Stimulated activated CD4-positive, alpha-beta T cell treated with anti-CD3 and anti-CD28 coated beads, Interleukin-15, amount 100 ng/mL, for 24 hours (primary cell): ENCODE data around the gene THEM4.
A peak's percentile ranks its signal among the peaks of the same experiment; 100 is the strongest.
"Not testable (repeated sequence)": the region's sequence is repeated elsewhere in the genome, so short reads cannot be mapped to it uniquely, and the experiment has no call there.

Experiments
- DNase-seq: peaks from one replicate; pipeline ENCODE4 v3.0.0-alpha.2; 2020

THEM4 gene

DNA sequence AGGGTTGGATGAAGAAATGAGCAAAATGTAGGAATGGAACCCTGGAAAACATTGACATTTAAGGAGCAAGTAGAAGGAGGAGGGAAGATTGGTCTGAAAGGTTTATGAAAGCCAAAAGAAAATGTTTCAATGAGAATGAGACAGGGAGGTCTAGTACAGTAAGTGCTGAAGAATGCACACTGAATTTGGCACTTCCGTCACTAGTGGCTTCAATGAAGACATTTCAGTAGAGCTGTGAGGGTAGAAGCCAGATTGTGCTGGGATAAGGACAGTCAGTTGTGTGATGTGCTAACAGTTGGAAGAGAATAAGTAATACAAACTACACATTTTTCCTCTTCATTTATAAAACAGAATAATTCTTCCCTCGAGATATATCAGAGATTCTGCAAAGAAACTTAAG lies 17.1 kb downstream of the THEM4 start:
- DNase-seq: no peak

DNA sequence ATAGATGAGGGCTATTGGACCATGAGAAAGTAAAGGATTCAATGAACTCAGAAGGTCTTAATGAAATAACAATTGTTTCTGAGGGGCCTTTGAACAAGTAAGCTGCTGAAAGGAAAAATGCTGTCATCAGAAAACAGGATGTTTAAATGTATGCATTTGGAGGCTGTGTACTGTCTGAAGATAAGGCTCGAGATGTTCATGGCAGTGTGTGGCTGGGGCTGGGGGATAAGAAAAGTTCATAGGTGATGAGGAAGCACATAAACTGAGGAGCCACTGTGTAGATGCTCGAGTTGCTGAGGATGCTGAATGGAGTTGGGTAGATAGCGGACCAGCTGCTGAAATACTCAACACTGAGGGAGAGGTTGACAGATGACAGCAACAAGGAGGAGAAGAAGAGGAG lies 17.8 kb downstream of the THEM4 start:
- DNase-seq: no peak

DNA sequence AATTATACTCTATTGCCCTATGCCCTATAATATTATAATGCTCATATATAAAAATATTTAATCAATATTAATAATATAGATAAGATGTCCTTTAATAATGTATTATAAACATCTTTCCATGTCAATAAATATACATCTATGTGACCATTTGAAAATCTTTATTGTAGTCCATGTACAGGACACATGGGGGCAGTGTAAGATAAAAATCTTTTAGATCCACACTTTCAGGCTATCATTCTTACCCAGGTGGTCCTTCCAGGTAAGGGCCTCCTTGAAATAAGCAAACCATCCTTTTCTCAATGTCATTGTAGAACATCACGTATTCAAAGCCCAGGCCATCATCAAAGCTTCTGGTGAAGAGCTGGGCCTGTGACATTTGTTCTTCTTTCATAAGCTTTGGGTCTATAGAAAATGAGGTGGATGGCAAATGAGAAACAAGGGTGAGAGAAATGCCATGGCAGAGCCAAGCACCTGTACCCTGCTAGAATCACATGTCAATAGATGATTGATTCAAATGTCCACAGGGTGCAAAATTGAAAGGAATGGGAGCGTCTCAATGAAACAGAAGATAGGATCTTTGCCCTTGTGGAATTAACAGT lies 20.2 kb downstream of the THEM4 start:
- DNase-seq: no peak

DNA sequence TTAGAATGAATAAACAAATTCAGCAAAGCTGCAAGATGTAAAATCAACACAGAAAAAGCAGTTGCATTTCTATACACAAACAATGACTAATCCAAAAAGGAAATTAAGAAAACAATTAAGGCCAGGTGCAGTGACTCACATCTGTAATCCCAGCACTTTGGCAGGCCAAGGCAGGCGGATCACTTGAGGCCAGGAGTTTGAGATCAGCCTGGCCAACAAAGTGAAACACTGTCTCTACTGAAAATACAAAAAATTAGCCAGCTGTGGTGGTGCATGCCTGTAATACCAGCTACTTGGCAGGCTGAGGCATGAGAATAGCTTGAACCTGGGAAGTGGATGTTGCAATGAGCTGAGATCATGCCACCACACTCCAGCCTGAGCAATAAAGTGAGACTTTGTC lies 22.3 kb downstream of the THEM4 start:
- DNase-seq: no peak

DNA sequence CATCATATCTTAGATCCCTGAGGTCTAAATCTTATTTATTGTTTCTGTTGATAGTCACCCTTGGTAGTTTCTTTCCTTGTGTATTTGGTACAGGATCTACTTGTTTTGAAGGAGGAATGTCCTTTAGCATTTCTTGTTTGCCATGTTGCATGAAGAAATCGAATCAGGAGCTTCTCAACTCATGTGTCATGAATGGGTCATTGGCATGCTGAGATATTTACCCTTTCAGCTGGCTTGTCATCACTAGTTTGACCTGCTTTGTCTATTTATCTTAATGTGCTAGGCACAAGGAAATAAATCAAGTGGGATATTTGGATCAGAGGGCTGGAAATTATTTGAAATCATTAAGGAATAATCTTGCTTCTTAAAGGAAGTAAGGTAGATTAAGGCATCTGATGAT lies 23.8 kb downstream of the THEM4 start:
- no peak for DNase-seq

DNA sequence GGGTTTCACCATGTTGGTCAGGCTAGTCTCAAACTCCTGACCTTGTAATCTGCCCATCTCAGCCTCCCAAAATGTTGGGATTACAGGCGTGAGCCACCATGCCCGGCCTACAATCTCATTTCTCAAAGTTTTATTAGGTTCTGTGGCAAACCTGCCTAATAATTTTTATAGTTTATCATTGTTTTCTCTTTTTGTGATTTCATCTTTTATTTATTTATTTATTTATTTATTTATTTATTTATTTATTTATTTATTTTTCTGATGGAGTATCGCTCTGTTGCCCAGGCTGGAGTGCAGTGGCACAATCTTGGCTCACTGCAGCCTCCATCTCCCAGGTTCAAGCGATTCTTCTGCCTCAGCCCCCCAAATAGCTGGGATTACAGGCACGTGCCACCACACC lies 24.4 kb downstream of the THEM4 start:
- DNase-seq: not testable (repeated sequence)

DNA sequence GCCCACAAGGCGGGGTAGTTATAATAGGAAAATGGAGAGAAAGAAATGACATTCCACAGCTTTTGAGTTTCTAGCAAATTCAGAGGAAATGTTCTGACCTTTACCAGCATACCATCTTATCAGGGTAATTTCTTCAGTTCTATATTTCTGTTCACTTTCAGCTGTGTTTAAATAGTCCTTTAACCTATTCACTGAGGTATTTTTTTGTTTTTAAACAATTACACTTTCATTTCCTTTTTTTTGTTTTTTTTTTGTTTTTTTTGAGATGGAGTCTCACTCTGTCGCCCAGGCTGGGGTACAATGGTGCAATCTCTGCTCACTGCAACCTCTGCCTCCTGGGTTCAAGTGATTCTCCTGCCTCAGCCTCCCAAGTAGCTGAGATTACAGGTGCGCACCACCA lies 24.9 kb downstream of the THEM4 start:
- not testable (repeated sequence) for DNase-seq

DNA sequence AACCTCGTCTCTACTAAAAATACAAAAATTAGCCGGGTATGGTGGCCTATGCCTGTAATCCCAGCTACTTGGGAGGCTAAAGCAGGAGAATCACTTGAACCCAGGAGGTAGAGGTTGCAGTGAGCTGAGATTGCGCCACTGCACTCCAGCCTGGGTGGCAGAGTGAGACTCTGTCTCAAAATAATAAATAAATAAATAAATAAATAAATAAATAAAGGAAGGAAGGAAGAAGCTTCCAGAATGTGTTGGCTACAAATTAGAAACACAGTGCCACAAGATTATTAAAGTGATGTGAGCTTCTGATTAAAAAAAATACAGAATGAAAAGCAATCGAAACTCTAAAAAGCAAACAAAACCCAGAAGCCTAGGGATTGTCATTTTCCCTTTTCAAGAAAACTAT lies 25.4 kb downstream of the THEM4 start:
- DNase-seq: not testable (repeated sequence)

DNA sequence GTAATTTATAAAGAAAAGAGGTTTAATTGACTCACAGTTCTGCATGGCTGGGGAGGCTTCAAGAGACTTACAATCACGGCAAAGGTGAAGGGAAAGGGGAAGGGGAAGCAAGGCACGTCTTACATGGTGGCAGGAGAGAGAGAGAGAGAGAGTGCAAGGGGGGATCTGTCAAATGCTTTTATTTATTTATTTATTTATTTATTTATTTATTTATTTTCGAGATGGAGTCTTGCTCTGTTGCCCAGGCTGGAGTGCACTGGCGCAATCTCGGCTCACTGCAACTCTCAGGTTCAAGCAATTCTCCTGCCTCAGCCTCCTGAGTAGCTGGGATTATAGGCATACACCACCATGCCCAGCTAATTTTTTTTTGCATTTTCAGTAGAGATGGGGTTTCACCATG lies 26.4 kb downstream of the THEM4 start:
- not testable (repeated sequence) for DNase-seq

DNA sequence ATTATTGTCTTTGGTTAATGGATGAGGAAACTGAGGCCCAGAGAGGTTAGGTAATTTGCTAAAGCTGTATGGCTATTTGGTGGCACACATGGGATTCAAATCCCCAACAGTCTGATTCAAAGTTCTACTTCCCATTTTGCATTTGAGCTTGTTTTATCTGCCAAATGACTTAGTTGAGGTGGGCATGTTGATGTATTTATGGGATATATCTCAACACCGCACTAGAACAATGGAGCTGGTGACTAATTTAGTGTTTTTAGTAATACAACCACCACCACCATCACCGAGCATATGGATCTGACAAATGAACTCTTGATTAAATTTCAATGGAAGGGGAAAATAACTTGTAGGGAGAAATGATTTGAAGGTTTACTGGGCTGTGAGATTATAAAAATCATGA lies 26.8 kb downstream of the THEM4 start:
- DNase-seq: no peak

DNA sequence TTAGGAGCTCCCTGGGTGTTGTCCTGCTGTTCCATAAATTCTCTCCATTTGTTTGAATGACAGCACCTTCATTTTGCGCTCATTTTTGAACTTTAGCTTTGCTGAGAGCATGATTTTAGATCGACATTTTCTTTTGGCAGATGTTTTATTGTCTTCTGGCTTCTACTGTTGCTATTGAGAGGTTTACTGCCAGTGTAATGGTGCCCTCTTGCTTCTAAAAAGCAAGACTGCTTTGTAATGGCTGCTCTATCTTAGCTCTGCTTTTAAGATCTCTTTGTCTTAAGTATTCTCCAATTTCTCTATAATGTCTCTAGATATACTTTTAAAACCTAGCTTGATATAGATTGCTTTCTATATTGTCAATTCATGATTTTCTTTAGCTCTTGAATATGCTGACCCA lies 27.8 kb downstream of the THEM4 start:
- DNase-seq: no peak

DNA sequence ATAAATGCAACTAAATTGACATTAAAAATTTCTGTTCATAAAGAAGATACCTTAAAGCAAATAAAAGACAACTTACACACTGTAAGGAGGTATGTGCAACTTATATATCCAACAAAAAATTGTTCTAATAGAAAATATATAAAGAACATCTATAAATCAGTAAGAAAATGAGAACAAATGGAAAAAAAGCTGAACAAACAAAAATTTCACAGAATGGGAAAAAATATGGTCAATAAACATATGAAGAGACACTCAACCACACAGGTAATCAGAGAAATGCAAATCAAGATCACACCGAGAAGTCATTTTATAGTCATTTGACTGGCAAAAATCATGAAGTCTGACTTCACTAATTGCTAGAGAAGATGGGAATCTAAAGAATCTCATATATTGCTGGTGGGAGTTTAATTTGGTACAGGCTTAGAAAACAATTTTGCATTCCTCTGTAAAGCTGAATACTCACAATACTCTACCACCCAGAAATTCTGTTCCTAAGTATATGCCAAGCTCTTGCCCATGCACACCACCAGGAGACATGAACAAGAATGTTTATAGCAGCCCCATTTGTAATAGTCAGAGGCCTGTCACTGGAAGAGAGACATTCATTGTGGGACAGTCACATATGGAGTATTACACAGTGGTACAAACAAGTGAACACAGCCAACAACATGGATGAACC lies 33.8 kb downstream of the THEM4 start:
- no peak for DNase-seq

DNA sequence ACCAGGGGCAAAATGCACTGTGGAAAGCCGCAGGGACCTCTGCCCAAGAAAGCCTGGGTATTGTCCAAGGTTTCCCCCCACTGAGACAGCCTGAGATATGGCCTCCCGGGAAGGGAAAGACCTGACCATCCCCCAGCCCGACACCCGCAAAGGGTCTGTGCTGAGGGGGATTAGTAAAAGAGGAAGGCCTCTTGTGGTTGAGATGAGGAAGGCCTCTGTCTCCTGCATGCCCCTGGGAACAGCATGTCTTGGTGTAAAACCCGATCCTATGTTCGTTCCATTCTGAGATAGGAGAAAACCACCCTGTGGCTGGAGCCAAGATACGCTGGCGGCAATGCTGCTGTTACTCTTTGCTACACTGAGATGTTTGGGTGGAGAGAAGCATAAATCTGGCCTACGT lies 36.5 kb downstream of the THEM4 start:
- DNase-seq: not testable (repeated sequence)

DNA sequence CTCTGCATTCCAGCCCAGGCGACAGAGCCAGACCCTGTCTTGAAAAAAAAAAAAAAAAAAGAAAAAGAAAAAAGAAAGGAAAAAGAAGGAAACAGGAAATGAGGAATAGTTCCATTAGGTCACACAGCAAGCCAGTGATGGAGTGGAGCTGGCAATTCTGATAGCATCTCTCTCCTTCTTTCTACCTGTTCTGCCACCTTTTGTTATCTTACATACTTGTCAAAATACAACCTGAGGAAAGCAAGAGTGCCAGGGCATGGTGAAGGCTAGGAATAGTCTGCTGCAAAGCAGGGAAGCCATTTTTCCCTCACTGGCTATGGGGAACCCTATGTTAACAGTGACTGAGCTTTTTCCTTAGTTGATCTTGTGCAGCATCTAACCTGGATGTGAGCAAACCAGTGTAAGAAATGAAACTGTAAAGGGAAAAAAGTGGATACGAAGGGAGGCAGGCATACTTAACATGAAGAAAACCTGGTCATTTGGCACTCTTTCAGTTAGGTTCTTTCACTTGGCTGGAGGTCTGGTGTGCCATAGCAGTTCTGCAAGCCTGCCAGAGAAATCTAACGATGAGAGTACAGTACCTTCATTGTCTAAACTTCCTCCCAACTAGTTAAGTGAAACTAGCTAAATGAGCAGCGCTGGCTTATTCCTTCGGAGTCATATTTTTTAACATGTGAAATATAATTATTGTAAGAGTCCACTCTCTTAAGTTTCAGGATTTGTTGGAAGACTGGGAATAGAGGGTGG lies 37.9 kb downstream of the THEM4 start:
- no peak for DNase-seq

DNA sequence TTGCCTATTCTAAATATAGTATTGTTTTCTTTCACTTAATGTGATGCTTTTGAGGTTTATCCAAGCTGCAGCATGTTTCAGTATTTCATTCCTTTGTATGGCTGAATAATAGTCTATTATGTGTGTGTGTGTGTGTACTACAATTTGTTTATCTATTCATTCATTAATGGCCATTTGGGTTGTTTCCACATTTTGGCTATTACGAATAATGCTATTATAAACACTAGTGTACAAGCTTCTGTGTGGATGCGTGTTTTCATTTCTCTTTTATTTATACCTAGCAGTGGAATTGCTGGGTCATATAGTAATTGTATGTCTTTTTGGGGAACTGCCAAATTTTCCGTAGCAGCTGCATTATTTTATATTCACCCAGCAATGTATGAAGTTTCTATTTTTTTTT lies 40.8 kb downstream of the THEM4 start:
- no peak for DNase-seq

DNA sequence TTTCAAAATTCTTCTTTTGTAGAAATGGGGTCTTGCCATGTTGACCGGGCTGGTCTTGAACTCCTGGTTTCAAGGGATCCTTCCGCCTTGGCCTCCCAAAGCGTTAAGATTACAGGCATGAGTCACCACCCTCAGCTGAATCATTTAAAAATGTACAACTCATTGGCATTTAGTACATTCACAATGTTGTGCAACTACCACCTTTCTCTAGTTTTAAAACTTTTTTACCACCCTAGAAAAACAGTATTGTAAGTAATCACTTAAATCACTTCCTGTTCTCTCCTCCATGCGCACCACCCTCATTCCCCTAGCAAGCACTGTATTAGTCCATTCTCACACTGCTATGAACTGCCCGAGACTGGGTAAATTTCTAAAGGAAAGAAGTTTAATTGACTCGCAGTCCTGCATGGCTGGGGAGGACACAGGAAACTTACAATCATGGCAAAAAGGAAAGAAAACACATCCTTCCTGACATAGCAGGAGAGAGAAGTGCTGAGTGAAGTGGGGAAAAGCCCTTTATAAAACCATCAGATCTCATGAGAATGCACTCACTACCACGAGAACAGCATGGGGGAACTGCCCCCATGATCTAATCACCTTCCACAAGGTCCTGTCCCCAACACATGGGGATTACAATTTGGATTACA lies 41.4 kb downstream of the THEM4 start:
- DNase-seq: peak; percentile 11

DNA sequence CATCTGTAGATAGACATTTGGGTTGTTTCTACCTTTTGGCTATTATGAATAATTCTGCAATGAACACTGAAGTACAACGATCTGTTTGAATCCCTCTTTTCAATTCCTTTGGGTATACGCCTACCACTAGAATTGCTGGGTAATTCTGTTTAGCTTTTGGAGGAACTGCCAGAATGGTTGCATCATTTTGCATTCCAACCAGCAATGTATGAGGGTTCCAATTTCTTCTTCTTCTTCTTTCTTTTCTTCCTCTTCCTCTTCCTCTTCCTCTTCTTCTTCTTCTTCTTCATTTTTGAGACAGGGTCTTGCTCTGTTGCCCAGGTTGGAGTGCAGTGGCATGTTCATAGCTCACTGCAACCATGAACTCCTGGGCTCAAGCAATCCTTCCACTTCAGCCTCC lies 42.0 kb downstream of the THEM4 start:
- no peak for DNase-seq

DNA sequence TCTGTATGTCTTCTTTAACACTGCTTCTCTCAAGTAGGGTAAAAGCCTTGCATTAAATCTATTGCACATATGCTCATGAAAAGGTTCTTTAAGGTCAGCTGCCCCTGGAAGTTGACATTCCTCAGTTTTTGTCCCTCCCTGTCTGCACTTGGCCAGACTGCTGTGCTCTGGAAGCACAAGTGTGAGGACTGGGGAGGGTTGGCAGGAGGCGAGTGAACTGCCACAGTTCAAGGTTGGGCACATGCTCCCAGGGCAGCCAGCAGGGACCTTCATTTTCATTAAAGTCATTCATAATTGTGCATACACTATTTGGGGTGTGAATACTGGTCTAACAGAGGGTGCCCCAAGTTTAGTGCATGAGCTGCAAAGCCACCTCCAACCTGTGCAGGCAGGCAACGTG lies 44.9 kb downstream of the THEM4 start:
- no peak for DNase-seq

DNA sequence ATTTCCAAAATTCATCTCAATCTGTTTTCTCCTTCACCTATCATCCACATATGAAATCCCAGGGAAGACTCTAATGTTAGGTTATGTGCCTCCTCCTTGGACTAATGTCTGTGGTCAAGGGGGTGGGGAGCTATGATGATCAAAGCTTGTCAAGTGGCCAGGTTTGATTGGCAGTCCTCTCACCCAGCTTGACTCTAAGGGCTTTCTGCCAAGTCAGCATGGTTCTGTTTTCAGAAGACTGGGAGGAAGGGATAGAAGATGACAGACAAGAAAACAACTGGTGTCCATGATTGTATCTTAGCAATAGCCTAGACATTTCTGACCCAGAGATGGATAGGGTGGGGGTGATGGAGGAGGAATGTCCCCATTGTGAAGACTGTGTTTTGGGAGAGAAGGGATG lies 46.7 kb downstream of the THEM4 start:
- no peak for DNase-seq

DNA sequence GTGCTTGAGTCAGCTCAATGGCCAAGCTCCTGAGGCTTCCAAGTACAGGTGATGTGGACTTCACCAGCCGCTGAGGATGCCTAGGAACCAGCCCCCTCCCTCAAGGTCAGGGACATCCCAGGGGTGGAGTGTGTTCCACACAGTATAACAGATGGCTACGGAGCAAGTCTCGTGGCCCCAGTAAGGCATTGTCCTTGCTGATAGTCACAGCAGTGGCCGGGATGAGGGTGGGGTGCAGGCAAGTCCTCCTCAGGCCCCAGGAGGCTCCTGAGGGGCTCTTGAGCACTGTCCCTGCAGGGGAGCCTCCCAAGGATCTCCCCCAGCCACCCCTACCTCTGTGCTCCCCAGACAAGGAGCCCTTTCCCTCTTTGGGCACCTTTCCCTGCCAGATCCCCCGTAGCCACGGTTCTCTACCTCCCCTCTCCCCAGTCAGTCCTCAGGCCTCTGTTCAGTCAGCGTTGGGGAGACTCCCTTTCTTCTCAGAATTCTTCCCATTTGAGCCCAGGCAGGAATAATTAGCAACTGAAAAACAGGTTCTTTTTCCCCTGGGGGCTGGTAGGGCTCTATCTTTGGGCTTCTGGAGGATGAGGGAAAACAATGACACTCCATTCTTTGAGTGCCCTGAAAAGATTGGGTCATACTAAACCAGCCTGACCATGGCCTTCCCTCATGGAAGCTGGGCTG lies 48.7 kb downstream of the THEM4 start:
- no peak for DNase-seq

DNA sequence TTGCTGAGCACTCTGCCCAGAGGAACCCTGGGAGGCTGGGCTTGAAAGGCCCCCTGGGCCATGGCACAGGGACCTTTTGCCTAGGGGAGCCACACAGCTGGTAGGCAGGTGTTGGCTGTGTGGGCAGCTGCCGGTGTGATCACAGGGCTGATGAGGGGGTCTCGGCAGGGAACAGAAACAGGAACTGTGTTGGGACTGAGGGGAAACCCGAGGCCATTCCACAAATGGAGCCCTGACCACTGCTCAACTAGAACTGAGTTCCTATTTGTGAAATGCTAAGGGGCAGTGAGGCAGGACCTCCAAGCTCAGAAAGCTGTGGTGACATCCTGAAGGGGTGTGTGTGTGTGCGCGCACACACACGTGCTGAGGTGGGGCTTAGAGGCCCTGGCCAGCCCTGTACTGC lies 49.4 kb downstream of the THEM4 start:
- DNase-seq: no peak

DNA sequence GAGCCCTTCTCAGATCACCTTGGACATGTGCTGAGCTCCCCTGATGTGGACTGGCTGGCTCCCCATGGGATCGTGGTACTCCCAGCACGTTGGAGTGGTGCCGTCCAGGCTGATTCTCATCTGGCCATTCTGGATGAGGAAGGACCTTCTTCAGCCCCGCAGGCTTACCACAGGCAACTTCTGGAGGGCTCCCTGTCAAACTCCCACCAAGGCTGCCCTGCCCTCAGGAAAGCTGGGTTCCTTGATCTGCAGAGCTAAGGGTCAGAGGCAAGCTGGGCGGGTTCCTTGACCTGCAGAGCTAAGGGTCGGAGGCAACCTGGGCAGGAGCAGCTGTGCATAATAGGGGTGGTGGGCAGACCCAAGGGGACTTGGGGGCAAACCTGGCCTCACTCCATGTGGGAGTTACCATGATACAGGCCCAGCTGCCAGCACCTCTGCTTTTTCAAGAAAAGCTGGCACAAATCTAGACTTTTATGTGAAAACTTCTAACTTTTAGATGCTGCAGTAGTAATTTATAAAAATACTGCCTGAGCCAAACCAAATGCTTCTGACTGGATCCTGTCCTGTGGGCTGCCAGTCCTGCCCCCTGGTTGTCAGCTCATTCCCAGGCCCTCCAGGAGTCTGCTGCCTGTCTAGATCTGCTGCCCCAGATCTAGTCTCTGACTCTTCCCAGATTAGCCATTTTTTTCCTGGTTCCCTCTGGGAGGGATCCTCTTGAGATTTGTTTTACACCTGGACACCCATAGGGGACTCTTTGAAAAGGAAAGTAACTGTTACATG lies 50.2 kb downstream of the THEM4 start:
- DNase-seq: no peak
